Gastroesophageal sphincter (tissue), 4 donors: Measurements from ENCODE around the gene RFX2. TPM values are rescaled to one million over a fixed set of nuclear protein-coding genes. Genes with fewer than 3 reads are reported as not detected.

ENCODE experiments used
- ATAC-seq: fragments of 150-250 bp; one replicate; pipeline ENCODE4 v1.9.1; 2016; ENCODE audit warnings: mild to moderate bottlenecking, moderate library complexity
- H3K27ac ChIP-seq, 4 donors: fragments of 200-600 bp; sonication (generic) in 3 of 4; 1 replicate in 3 of 4; 2 replicates in 1 of 4; pipeline ENCODE4 v1.5.1; 2016 to 2019
- H3K27me3 ChIP-seq: fragments of 200-600 bp; sonication (generic); one replicate; pipeline ENCODE4 v1.5.1; 2019
- H3K36me3 ChIP-seq, 2 donors: fragments of 200-600 bp; sonication (generic); one replicate each; pipeline ENCODE4 v1.5.1; 2019; ENCODE audit warnings: control low read depth in 1 of 2
- H3K4me1 ChIP-seq, 3 donors: fragments of 200-600 bp; sonication (generic); 1 replicate in 2 of 3; 2 replicates in 1 of 3; pipeline ENCODE4 v1.5.1; 2016 to 2019; ENCODE audit warnings: control low read depth in 2 of 3
- H3K4me3 ChIP-seq, 2 donors: fragments of 200-600 bp; sonication (generic); one replicate each; pipeline ENCODE4 v1.5.1; 2019; ENCODE audit warnings: mild to moderate bottlenecking in 1 of 2, moderate library complexity in 1 of 2
- H3K9me3 ChIP-seq, 3 donors: fragments of 200-600 bp; sonication (generic); one replicate each; pipeline ENCODE4 v1.5.1; 2017 to 2019; ENCODE audit warnings: control low read depth in 2 of 3
- EP300 ChIP-seq: sonication (generic); formaldehyde crosslinking; IDR thresholded peaks from one replicate; pipeline ENCODE4 v1.6.1; 2017; ENCODE audit warnings: antibody characterized with exemption, mild to moderate bottlenecking
- POLR2A ChIP-seq, 2 donors: fragments of 450-650 bp; IDR thresholded peaks; one replicate each; pipeline ENCODE4 v1.6.1; 2017; ENCODE audit warnings: antibody characterized with exemption in 2 of 2, mild to moderate bottlenecking in 2 of 2, moderate library complexity in 1 of 2
- POLR2AphosphoS5 ChIP-seq: sonication (generic); formaldehyde crosslinking; IDR thresholded peaks from one replicate; pipeline ENCODE4 v1.6.1; 2017; ENCODE audit warnings: antibody characterized with exemption
- WGBS, 2 donors: methylation state at CpG; one replicate each; pipeline ENCODE4 v1.1.5; 2018; ENCODE audit warnings: low coverage in 1 of 2; 5-methylcytosine and 5-hydroxymethylcytosine counted together
- total RNA-seq, 4 donors: library from RNA; depleted of rRNA; stranded (reverse); fragments of >200 nt; gene quantifications; one replicate each; pipeline ENCODE4 v1.1.0, GENCODE V29; 2016
- TF ChIP-seq, protein P1 (sequence below), 4 experiments: fragments of 200-600 bp in 2 of 4; fragments of 450-650 bp in 2 of 4; sonication (generic) in 1 of 4; IDR thresholded peaks; one replicate each; pipeline ENCODE4 v1.5.1; 2017 to 2019; ENCODE audit warnings: antibody characterized with exemption in 4 of 4, mild to moderate bottlenecking in 2 of 4, moderate library complexity in 2 of 4

The RFX2 gene
- total RNA-seq: 10 to 100 TPM; 18.7 to 49.1 (median 37.6) TPM

- H3K27ac ChIP-seq: peak within 1 kb of the TSS; percentile 94 to 97 (median 96)
- no peaks in the 10 kb centered on the region for H3K9me3 ChIP-seq
- H3K36me3 ChIP-seq: no peaks in the 10 kb centered on the region
- peak within 1 kb of the TSS; percentile 54 to 86 for H3K4me3 ChIP-seq
- peaks cover 0 to 32% (median 6%) of the 10 kb centered on the region in 3 donors for H3K4me1 ChIP-seq
- 0% methylated on average over 8 of the region's 75 CpGs; no CpG with 5 or more reads in 1 of the 2 donors for WGBS, 2 donors
- peak; percentile 99 for ATAC-seq
- no peak for TF ChIP-seq EP300
- TF ChIP-seq POLR2A (IDR thresholded peaks at IDR 0.05): peak; percentile 59 to 79
- TF ChIP-seq POLR2AphosphoS5: peak; percentile 74
- TF ChIP-seq, protein P1, sequence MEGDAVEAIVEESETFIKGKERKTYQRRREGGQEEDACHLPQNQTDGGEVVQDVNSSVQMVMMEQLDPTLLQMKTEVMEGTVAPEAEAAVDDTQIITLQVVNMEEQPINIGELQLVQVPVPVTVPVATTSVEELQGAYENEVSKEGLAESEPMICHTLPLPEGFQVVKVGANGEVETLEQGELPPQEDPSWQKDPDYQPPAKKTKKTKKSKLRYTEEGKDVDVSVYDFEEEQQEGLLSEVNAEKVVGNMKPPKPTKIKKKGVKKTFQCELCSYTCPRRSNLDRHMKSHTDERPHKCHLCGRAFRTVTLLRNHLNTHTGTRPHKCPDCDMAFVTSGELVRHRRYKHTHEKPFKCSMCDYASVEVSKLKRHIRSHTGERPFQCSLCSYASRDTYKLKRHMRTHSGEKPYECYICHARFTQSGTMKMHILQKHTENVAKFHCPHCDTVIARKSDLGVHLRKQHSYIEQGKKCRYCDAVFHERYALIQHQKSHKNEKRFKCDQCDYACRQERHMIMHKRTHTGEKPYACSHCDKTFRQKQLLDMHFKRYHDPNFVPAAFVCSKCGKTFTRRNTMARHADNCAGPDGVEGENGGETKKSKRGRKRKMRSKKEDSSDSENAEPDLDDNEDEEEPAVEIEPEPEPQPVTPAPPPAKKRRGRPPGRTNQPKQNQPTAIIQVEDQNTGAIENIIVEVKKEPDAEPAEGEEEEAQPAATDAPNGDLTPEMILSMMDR (IDR thresholded peaks at IDR 0.05): no peak
- H3K27me3 ChIP-seq: no peaks in the 10 kb centered on the region
Observed at GRCh38 chr19:6110360-6110977, at the start of gene RFX2. Gene RFX2 (minus strand): TSS chr19:6110500. CDS start chr19:6047496, 63,004 bp downstream.

DNA sequence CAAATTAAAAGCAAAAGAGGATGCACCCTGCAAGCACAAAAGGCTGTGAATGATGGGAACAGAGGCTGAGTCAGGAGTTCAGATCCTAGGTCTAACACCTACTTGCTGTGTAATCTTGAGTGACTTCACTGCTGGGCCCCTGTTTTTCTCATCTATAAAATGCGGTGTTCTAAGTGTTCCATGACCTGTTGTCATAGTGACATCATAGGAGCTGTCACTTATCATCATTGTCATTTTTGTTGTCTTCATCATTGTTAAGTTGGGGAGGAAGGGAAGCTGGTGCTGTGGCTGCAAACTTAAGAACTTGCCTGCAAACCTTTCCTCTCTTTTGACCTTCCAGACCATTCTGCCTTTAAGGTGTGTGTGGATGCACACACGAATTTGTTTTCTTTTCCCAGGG, 45.7 kb upstream of the RFX2 start:
- Histone ChIP-seq H3K4me1 (no peaks in the 10 kb centered on the region), H3K4me3 (no peak overlapping the region), H3K9me3 (peaks cover 0 to 30% (median 0%) of the 10 kb centered on the region in 3 donors), H3K36me3 (no peaks in the 10 kb centered on the region), H3K27me3 (no peaks in the 10 kb centered on the region), H3K27ac (no peak overlapping the region)
- ATAC-seq: no peak
- WGBS, 2 donors: 40 to 51% methylated on average over 2 of the region's 2 CpGs
- TF ChIP-seq EP300: no peak
- TF ChIP-seq POLR2AphosphoS5: no peak
- TF ChIP-seq POLR2A (IDR thresholded peaks at IDR 0.05): no peak
- TF ChIP-seq, protein P1 (IDR thresholded peaks at IDR 0.05): no peak

- ATAC-seq: peak; percentile 28
- peaks cover 0 to 10% (median 0%) of the 10 kb centered on the region in 3 donors for H3K9me3 ChIP-seq
- TF ChIP-seq EP300: no peak
- TF ChIP-seq POLR2AphosphoS5: peak; percentile 52
- TF ChIP-seq, protein P1 (IDR thresholded peaks at IDR 0.05): no peak
- peak overlapping the region in 2 of 4 donors; percentile 37 to 58 for H3K27ac ChIP-seq
- WGBS, 2 donors: 45 to 74% methylated on average over 7 to 8 of the region's 8 CpGs
- no peak overlapping the region for H3K4me3 ChIP-seq
- no peaks in the 10 kb centered on the region for H3K36me3 ChIP-seq
- no peaks in the 10 kb centered on the region for H3K27me3 ChIP-seq
- H3K4me1 ChIP-seq: no peaks in the 10 kb centered on the region
Observed at GRCh38 chr19:6150289-6150688, 40.0 kb upstream of the RFX2 start.

DNA sequence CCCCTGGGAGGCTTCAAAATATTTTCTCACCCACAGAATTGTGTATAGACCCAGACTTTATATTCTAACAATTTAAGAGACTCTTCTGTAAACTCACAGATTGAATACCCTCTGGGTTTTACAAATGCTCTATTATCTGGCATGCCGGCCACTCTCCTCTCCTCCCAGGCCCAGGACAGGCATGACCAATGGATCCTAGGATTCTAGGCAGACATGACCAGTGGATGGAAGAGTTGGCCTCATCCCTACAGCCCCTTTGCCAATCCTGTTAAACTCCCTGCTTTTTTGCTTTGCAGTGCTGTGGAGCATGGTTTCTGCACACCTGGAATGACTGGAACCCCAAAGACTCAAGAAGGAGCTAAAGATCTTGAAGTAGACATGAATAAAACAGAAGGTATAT, 30.9 kb upstream of the RFX2 start:
- Histone ChIP-seq H3K9me3 (no peaks in the 10 kb centered on the region), H3K27ac (no peak overlapping the region), H3K36me3 (no peaks in the 10 kb centered on the region), H3K4me1 (no peaks in the 10 kb centered on the region), H3K27me3 (no peaks in the 10 kb centered on the region), H3K4me3 (no peak overlapping the region)
- ATAC-seq: no peak
- TF ChIP-seq POLR2AphosphoS5 (no peak), EP300 (no peak)
- WGBS, 2 donors: 86% methylated on average over 1 of the region's 1 CpG; no CpG with 5 or more reads in 1 of the 2 donors

DNA sequence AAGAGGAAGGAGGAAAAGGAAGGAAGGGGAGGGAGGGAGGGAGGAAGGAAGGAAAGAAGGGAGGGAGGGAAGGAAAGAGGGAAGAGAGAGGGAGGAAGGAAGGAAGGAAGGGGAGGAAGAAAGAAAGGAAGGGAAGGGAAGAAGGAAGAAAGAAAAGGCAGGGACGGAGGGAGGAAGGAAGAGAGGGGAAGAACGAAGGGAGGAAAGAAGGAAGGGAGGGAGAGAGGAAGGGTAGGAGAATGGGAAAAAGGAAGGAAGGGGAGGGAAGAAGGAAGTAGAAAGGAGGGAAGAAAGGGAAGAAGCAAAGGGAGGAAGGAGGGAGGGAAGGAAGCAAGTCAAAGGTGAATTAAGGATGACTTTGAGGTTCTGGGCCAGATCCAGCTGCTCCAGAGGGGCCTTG, 28.2 kb upstream of the RFX2 start:
- no peaks in the 10 kb centered on the region for H3K4me1 ChIP-seq
- WGBS, 2 donors: 57% methylated on average over 1 of the region's 2 CpGs; no CpG with 5 or more reads in 1 of the 2 donors

More for the DNA sequence above, 28.2 kb upstream of the RFX2 start:
- Histone ChIP-seq H3K36me3 (no peaks in the 10 kb centered on the region), H3K27ac (no peak overlapping the region), H3K9me3 (no peaks in the 10 kb centered on the region), H3K4me3 (no peak overlapping the region), H3K27me3 (no peaks in the 10 kb centered on the region)
- no peak for ATAC-seq
- no peak for TF ChIP-seq POLR2A (IDR thresholded peaks at IDR 0.05)
- TF ChIP-seq, protein P1 (IDR thresholded peaks at IDR 0.05): no peak
- no peak for TF ChIP-seq EP300
- TF ChIP-seq POLR2AphosphoS5: no peak
